HTR-8/SVneo (cell line): ENCODE results near the gene USO1.
"Not testable (repeated sequence)": the region's sequence is repeated elsewhere in the genome, so short reads cannot be mapped to it uniquely, and the experiment has no call there.

Experiments used
- DNase-seq: peaks from one replicate; pipeline ENCODE4 v3.0.0; 2011; ENCODE audit warnings: low spot score, mixed read lengths; ENCODE audit not compliant: insufficient read length
- FAIRE-seq: peaks from 2 replicates; lab custom pipeline; 2011; peaks lifted over from hg19 to GRCh38; lab: Jason Lieb, UNC

USO1 gene

GRCh38 chr4:75724066-75724866, at the start of gene USO1:
USO1 (plus strand) TSS chr4:75724577; CDS start chr4:75724820, 243 bp downstream.
- FAIRE-seq (peak; percentile 62), DNase-seq (peak; percentile 77)

DNA sequence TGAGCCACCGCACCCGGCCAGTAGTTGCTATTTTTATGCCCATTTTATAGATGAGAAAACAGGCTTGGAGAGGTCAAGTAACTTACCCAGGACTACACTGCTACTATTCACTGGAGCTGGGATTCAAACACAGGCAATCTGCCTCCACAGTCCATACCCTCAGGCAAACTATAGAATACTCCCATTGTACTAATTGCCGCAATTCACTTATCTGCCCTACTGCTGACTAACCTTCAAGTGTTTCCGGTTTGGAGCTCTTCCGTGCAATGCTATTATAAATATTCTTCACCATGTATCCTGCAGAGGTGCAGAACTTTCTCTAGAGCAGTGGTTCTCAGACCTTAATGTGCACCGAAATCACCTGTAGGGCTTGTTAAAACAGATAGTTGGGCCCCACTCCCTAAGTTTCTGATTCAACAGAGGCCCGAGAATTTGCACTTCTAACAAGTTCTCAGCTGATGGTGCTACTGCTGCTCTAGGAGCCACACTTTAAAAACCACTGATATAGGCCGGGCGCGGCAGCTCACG, 49.3 kb upstream of the USO1 start:
- no peak for FAIRE-seq
- no peak for DNase-seq

DNA sequence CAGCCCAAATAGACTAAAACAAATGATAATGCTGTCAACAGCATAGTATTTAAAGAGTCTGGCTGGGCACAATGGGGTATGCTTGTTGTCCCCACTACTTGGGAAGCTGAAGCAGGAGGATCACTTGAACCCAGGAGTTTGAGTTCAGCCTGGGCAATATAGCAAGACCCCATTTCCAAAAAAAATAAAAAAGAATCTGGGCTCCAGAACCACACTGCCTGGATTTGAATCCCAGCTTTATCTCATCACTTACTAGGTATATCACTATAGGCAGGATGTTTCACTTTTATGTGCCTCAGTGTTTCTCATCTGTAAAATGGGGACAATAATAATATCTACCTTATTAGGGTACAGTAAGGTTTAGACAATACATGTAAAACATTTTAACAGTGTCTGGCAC, 45.9 kb upstream of the USO1 start:
- FAIRE-seq (no peak), DNase-seq (no peak)

DNA sequence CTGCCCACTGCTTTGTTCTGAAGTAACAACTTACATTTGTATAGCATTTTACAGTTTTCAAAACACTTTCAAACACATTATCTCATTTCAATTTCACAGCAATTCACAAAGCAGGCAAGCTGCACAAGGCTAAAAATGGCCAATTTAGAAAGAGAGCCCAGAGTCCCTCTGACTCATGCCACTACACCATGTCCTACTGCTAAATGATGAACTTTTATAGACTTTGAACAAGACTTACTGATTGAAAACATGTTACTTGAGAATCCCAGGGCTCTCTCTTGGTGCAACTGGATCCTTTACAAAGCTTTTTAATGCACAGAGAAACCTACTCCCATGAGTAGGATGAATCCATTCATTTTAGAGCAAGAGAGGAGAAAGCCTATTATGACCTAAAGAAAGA, 45.4 kb upstream of the USO1 start:
- DNase-seq (no peak), FAIRE-seq (no peak)

- FAIRE-seq, result no peak
- DNase-seq, result no peak
Observed at GRCh38 chr4:75679876-75680575, 44.4 kb upstream of the USO1 start.

DNA sequence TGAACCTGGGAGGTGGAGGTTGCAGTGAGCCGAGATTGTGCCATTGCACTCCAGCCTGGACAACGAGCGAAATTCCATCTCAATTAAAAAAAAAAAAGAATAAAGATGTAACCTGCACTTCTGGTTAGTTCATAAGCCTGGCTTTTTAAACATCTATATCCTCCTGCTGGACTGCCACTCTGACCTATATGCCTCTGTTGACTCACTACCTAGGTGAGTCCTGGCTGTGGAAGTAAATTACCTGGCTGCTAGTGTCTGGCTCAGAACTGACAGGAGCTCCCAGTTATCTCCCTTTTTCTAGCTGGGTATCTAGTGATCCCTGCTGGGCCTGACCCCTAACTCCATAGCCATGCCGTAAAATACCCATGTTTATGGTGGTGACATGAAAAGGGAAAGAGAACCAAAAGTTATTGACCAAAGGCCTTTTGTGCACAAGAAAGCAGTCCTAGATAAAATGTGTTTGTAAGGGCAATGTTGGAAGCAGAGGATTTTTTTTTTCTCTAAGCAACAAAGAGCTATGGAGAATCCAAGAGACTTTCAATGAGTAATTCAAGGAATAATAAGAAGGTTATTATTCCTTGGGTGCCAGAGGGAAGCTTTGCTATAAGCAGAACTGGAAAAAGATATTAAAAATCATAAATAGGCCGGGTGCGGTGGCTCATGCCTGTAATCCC, 40.8 kb upstream of the USO1 start:
- FAIRE-seq, result no peak

GRCh38 chr4:75685546-75686189, 38.7 kb upstream of the USO1 start:
- DNase-seq (no peak), FAIRE-seq (no peak)

More for the DNA sequence above, 40.8 kb upstream of the USO1 start:
- DNase-seq, result no peak

DNA sequence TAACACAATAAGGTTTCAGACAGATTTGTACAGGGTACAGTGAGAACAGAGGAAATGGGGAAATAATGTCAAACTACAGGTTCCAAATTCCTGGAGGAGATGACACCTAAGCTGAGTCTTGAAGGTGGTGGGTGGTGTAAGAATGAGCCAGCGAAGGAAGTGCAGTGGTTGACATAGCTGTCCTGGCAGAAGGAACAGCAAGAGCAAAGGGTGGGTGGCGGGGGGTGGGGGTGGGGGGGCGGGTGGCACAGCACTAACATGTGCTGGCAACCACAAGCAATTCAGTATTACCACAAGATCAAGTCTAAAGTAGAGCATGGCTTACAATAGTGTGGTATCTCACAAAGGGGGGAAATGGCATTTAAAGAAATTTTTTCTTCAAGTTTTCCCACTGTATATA, 38.0 kb upstream of the USO1 start:
- no peak for DNase-seq

GRCh38 chr4:75687125-75687524, 37.3 kb upstream of the USO1 start:
- FAIRE-seq, DNase-seq: not testable (repeated sequence)

More for the DNA sequence above, 38.0 kb upstream of the USO1 start:
- FAIRE-seq, result no peak

DNA sequence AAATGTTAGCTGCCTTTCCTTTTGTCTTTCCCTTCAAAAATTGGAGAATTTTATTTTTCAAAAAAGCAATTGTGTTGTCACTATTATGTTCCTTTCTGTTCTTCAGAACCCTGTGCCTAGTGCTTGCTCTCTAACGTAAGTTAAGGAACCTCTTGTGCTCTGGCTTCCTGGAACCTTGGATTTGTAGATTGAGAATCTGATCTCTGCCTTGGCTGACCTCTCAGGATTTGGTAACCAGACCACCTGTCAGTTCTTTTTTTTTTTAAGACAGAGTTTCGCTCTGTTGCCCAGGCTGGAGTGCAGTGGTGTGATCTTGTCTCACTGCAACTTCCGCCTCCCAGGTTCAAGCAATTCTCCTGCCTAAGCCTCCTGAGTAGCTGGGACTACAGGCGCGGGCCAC, 32.3 kb upstream of the USO1 start:
- DNase-seq, FAIRE-seq: not testable (repeated sequence)

DNA sequence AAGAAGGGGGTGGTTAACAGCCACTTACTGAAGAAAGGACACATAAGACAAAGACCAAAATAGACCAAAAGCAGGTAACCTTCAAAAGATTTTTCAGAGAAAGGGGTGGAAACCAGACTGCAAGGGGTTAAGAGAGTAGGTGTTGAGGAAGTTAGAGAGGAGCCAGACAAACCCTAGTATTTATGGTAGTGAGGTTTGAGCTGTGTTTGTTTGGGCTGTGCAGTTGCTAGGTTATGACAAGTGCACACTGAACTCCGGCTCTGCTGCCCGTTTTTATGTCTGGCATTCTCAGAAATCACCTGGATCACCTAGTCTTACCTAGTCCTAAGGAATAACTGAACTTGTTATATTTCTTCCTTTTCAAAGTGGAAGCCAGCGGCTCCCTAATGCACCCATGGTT, 28.3 kb upstream of the USO1 start:
- FAIRE-seq (no peak), DNase-seq (no peak)

GRCh38 chr4:75696581-75696980, 27.8 kb upstream of the USO1 start:
- no peak for FAIRE-seq
- no peak for DNase-seq

DNA sequence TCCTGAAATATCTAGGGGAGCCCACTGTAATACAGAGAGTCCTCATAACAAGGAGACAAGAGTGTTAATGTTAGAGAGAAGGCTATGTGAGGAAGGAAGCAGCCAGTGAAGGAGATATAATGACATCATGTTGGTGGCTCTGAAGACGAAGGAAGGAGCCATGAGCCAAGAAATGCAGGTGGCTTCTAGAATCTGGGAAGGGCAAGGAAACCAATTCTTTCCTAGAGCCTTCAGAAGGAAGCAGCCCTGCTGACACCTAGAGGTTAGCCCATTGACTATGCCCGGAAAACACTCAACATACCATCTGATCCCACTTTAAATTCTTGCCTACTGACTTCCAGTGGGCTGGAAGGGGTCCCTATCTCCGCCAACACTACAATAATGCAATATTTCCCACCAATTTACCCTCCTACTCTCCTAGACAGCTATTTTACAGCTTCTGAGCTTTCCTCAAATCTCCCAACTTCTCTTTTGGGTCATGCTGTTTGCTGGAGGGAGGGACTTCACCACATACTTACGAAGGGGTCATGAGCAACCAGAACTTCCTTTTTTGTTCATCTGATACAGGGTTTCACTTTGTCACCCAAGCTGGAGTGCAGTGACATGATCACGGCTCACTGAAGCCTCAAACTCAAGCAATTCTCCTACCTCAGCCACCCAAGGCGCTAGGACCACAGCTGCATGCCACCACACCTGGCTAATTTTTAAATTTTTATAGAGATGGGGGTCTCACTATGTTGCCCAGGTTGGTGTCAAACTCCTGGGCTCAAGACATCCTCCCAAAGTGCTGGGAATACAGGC, 26.0 kb upstream of the USO1 start:
- DNase-seq (no peak), FAIRE-seq (no peak)

DNA sequence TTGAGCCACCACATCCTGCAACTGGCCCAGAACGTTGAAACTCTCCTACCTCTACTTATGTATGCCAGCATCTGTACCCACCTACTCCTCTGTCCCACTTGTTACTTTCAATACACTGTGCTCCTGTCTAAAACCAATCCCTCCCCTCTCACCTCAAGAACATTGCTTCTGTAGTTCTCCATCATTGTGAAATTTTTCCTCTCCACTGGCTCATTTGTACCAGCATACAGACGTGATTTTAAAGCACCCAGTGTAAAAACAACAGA, 25.5 kb upstream of the USO1 start:
- FAIRE-seq (no peak), DNase-seq (no peak)

- DNase-seq, result no peak
- no peak for FAIRE-seq
Observed at GRCh38 chr4:75699299-75699698, 25.1 kb upstream of the USO1 start.

DNA sequence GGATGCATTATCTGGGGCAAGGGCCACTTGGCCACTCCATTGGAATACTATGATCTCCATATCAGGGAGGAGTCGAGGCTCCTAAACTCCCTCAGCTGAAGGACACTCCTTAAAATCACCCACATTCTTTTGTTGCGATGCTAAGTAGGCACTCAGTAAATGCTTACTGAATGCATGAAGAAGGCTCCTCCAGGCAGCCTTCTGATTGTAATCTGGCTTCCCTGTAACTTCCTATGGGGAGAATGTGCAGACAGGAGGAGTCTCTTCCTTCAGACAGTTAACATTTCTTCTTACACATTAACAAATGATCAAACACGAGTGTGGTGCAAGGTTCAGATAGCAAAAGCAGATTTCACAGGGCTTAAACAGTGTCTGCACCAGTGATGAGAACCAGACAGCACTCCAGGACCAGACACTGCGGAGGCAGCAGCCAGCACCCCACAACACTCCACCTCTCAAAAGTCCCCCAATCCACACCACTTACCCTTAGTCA, 21.4 kb upstream of the USO1 start:
- DNase-seq (no peak), FAIRE-seq (no peak)

DNA sequence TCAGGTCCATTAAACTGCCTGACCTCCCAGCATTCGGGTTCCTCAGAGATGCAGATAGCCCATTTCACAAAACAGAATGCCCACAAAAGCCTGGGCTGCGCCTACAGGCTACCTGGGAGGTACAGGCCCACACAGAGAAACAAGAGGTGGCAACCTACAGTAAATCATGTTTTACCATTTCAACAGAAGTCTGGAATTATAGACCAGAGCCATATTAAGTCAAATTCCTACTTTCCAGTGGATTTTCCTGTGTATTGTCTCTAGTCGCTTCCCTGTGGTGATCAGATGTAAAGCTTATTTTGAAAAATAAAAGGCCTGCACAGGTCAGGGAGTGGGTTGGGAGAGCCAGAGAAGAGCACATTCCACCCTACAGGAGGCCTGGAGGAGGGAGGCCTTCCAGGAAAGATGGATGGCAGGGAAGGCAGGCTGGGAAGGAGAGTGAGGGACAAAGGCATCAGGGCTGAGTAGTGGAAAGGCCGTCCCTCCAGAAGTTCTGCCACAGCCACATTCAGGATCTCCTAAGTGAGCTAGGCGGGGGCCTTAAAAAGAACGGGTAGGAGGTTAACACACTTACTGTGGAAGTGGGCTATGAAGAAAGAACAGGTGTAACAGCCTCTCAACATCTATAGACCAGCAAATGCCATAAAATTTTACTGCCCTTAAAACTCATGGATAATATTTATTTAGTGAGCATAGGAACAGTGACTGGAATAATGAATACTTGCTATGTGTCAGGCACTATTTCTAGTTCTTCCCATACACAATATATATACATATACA, 19.0 kb upstream of the USO1 start:
- DNase-seq, result no peak

GRCh38 chr4:75708218-75708691, 16.1 kb upstream of the USO1 start:
- no peak for DNase-seq
- FAIRE-seq, result no peak

More for the DNA sequence above, 19.0 kb upstream of the USO1 start:
- FAIRE-seq, result no peak

- DNase-seq, result no peak
- no peak for FAIRE-seq
Observed at GRCh38 chr4:75710246-75710645, 14.1 kb upstream of the USO1 start.
